Spinal cord (tissue), 10 donors: ENCODE results near the gene ABCA9. TPM values are rescaled to one million over a fixed set of nuclear protein-coding genes. Genes with fewer than 3 reads are reported as not detected.
A peak's percentile ranks its signal among the peaks of the same experiment; 100 is the strongest.

ENCODE experiments used
- DNase-seq, 6 donors: peaks; one replicate each; pipeline versions ENCODE4 v3.0.0 to v3.0.0-alpha.2; 2013 to 2015; ENCODE audit warnings: low spot score in 6 of 6, low read depth in 4 of 6
- H3K27ac ChIP-seq: one replicate; pipeline ENCODE4 v1.5.1; 2013; ENCODE audit warnings: low read depth, low read length, control low read depth
- H3K27me3 ChIP-seq: one replicate; pipeline ENCODE4 v1.6.1; 2013; ENCODE audit warnings: low read length; ENCODE audit not compliant: control insufficient read depth, insufficient read depth
- H3K36me3 ChIP-seq: one replicate; pipeline ENCODE4 v1.6.1; 2013; ENCODE audit warnings: low read length; ENCODE audit not compliant: control insufficient read depth, insufficient read depth
- H3K4me1 ChIP-seq: one replicate; pipeline ENCODE4 v1.6.1; 2013; ENCODE audit warnings: low read length; ENCODE audit not compliant: control insufficient read depth, insufficient read depth
- H3K4me3 ChIP-seq: one replicate; pipeline ENCODE4 v1.5.1; 2013; ENCODE audit warnings: low read depth, low read length, control low read depth
- H3K9me3 ChIP-seq: one replicate; pipeline ENCODE4 v1.6.1; 2013; ENCODE audit warnings: low read length; ENCODE audit not compliant: control insufficient read depth, insufficient read depth
- WGBS: methylation state at CpG from one replicate; pipeline ENCODE4 v1.1.5; 2013; ENCODE audit warnings: missing lambda C conversion rate; ENCODE audit not compliant: insufficient coverage; 5-methylcytosine and 5-hydroxymethylcytosine counted together
- polyA plus RNA-seq, 2 donors: library from polyadenylated mRNA; unstranded; fragments of 120-200 nt; gene quantifications; one replicate each; pipeline ENCODE4 v1.2.1, GENCODE V29; 2013; ENCODE audit not compliant: insufficient read length in 2 of 2
- total RNA-seq, 2 donors: library from RNA; depleted of rRNA in 1 of 2; stranded (reverse); fragments of 120-200 nt in 1 of 2; fragments of >200 nt in 1 of 2; gene quantifications; one replicate each; pipeline versions ENCODE4 v1.2.3 to v1.2.4, GENCODE V29; 2013 to 2014
- donor health status: healthy.

The ABCA9 gene
- total and polyA plus RNA-seq, 4 donors = 5.9 to 68.3 (median 27.3) TPM

GRCh38 chr17:69058165-69058564, 2.6 kb downstream of the ABCA9 start:
- Histone ChIP-seq H3K36me3 (no peaks in the 10 kb centered on the region), H3K4me1 (no peaks in the 10 kb centered on the region), H3K27me3 (no peaks in the 10 kb centered on the region), H3K9me3 (peaks cover 5% of the 10 kb centered on the region), H3K27ac (no peak overlapping the region), H3K4me3 (no peak overlapping the region)
- no peak for DNase-seq
- WGBS = 89% methylated on average over 1 of the region's 1 CpG

DNA sequence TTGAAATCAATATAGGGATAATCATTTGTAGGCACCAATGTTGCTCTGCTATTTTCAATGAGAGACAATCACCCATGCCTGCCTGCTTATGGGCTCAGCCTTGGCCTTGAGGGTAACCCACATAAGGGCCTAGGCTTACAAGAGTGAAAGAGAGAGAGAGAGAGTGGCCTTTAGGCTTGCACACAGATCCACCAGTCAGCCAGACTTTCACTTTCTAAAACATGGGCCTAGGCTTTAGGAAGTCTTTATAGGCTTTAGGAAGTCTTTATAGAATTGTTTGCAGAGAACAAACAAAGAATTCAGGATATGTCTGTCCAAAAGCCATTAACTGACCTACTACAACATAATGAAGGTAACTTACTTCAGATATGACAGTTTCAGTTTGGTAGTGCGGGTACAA, 3.4 kb downstream of the ABCA9 start:
- Histone ChIP-seq H3K4me3 (no peak overlapping the region), H3K27me3 (no peaks in the 10 kb centered on the region), H3K27ac (no peak overlapping the region), H3K36me3 (no peaks in the 10 kb centered on the region), H3K9me3 (peaks cover 5% of the 10 kb centered on the region), H3K4me1 (no peaks in the 10 kb centered on the region)
- no CpG with 5 or more reads among the region's 1 CpG for WGBS
- DNase-seq = no peak

DNA sequence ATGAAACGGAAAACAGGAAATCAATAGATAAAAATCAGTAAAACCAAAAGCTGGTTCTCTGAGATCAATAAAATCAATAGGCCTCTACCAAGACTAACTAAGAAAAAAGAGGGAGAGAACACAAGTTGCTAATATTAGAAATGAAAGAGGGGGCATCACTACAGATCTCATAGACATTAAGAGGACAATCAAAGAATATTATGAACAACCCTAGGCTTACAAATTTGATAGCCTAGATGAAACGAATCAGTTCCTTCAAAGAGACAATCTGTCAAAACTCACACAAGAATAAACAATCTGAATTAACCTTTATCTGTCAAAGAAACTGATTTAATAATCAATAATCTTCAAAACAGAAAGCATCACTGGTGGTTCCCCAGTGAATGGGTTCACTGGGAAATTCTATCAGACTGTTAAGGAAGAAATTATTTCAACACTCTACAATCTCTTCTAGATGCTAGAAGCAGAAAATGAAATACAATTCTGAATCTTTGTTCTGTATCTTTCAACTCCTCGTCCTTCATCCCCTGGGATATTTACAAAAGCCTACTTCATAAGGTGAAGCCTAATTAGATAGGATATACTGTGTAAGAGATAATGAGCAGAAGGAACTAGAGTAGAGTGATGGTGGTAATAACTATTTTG, 4.4 kb downstream of the ABCA9 start:
- peaks cover 5% of the 10 kb centered on the region for H3K9me3 ChIP-seq
- H3K36me3 ChIP-seq = no peaks in the 10 kb centered on the region
- no CpG with 5 or more reads among the region's 3 CpGs for WGBS
- H3K4me1 ChIP-seq = no peaks in the 10 kb centered on the region
- H3K27ac ChIP-seq = no peak overlapping the region
- H3K27me3 ChIP-seq = no peaks in the 10 kb centered on the region
- no peak overlapping the region for H3K4me3 ChIP-seq
- DNase-seq = no peak

- 94% methylated on average over 2 of the region's 2 CpGs for WGBS
- Histone ChIP-seq H3K36me3 (no peaks in the 10 kb centered on the region), H3K4me1 (no peaks in the 10 kb centered on the region), H3K27me3 (no peaks in the 10 kb centered on the region), H3K4me3 (no peak overlapping the region), H3K9me3 (peaks cover 5% of the 10 kb centered on the region), H3K27ac (no peak overlapping the region)
- no peak for DNase-seq
These were observed 5.4 kb downstream of the ABCA9 start for GRCh38 chr17:69055334-69055733.

DNA sequence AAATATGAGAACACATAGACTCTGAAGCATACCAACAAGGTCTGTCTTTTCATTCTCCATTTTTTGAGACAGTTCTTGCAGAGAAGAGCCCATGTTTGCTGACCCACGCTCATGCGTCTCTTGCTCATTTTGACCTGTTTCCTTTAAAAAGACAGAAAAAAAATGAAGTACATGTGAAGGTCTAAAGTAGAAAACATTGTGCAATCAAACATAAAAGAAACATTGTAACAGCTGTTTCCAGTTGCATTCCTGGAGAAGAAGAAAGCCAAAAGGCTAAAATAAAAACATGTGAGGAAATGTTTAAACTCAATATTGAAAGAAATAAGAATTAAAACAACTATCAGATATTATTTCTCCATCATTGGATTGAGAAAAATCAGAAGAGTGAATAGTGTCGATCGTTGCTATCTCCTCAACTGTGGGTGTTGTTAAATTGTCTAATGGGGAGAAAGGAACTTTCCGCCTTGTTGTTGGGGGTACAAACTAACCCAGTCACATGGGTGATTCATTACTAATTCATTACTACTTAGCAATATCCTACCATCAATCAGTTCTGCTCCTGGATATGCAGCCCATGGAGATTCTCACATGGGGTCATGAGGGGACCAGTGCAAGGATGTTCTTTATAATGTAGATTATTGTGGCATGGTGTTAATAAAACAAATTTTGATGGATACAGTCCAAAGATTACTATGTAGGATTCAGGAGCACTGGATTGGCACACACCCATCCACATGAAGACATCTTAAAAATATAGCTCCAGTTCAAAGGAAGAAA, 9.5 kb downstream of the ABCA9 start:
- Histone ChIP-seq H3K27ac (no peak overlapping the region), H3K36me3 (no peaks in the 10 kb centered on the region), H3K27me3 (no peaks in the 10 kb centered on the region), H3K9me3 (peaks cover 2% of the 10 kb centered on the region), H3K4me1 (no peaks in the 10 kb centered on the region), H3K4me3 (no peak overlapping the region)
- no CpG with 5 or more reads among the region's 5 CpGs for WGBS
- DNase-seq = no peak

GRCh38 chr17:69048634-69049033, 12.1 kb downstream of the ABCA9 start:
- H3K36me3 ChIP-seq = no peaks in the 10 kb centered on the region
- H3K27me3 ChIP-seq = no peaks in the 10 kb centered on the region
- H3K27ac ChIP-seq = no peak overlapping the region
- no CpG with 5 or more reads among the region's 2 CpGs for WGBS
- no peak for DNase-seq
- no peak overlapping the region for H3K4me3 ChIP-seq
- H3K9me3 ChIP-seq = peaks cover 1% of the 10 kb centered on the region
- H3K4me1 ChIP-seq = no peaks in the 10 kb centered on the region

DNA sequence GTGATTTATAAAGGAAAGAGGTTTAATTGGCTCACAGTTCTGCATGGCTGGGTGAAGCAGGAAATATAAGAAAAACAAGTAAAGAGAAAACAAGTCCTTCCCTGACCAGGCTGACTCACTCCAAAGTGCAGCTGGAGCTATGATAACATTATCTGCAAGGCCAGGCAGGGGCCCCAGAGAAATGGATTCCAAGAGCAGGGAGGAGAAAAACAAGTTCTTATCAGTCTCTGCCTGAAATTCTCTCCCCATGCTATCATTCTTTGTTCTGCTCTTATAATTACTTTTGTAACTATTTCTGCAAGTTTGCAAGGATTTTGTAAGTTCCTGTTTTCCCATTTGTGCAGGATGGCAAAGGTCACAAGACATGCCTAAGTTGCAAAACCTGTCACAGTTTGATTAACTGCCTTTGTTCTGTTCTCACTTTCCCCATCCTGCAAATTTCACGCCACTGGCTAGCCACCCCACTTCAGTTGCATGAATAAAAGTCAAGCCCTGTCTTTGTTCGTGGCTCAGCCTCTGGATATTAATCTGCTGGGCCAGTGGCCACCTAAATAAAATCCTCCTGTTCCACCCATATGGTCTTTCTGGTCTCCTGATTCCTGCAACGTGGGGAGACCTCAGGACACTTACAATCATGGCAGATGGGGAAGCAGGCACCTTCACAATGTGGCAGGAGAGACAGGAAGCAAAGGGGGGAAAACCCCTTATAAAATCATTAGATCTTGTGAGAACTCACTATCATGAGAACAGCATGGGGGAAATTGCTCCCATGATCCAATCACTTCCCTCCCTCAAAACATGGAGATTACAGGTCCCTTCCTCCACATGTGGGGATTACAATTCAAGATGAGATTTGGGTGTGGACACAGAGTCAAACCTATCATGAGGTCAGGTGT, 13.1 kb downstream of the ABCA9 start:
- WGBS = 45% methylated on average over 1 of the region's 3 CpGs
- Histone ChIP-seq H3K9me3 (peaks cover 1% of the 10 kb centered on the region), H3K36me3 (no peaks in the 10 kb centered on the region), H3K4me3 (no peak overlapping the region), H3K27ac (no peak overlapping the region), H3K27me3 (no peaks in the 10 kb centered on the region), H3K4me1 (no peaks in the 10 kb centered on the region)
- peak in 1 of 6 donors; percentile 32 for DNase-seq

DNA sequence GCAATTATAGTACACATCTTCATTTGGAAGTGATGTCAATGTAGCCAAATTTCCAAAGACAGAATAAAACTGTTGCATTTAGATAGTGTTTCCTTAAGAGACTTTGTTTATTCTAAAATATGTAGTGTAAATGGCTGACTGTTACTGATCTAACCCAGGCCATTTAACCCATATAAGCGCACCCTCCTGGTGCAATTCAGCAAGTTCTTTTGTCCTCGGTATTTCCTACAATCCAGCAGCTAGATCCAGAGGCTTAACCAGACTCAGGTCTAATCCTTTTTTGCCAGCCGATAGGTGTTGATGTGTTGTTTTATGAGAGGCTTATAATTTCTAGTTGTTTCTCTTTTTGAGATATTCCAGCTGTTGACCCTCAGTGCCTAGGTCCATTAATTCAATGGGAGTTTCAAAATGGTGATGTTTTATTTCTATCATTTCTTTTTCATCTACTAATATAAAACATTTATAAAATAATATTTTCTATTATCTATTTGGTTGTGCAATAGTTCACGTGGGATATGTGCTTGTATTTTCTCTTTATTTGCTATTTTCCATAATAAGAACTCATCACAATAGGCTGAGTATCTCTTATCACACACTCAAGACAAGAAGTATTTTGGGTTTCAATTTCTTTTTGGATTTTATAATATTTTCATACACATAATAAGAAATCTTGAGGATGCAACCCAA, 14.5 kb downstream of the ABCA9 start:
- no peaks in the 10 kb centered on the region for H3K4me1 ChIP-seq
- no peaks in the 10 kb centered on the region for H3K27me3 ChIP-seq
- WGBS = no CpG with 5 or more reads among the region's 4 CpGs
- H3K9me3 ChIP-seq = peaks cover 1% of the 10 kb centered on the region
- H3K36me3 ChIP-seq = no peaks in the 10 kb centered on the region
- no peak overlapping the region for H3K4me3 ChIP-seq
- DNase-seq = no peak
- H3K27ac ChIP-seq = no peak overlapping the region

DNA sequence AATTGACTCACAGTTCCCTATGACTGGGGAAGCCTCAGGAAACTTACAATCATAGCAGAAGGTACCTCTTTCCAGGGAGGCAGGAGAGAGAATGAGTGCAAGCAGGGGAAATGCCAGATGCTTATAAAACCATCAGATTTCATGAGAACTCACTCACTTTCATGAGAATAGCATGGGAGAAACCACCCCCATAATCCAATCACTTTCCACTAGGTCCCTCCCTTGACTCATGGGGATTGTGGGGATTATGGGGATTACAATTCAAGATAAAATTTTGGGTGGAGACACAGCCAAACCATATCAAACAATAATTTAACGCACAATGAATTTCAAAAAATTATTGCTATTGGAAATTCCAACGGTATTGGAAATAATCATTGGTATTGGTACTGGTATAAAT, 15.1 kb downstream of the ABCA9 start:
- Histone ChIP-seq H3K9me3 (peaks cover 1% of the 10 kb centered on the region), H3K4me3 (no peak overlapping the region), H3K36me3 (no peaks in the 10 kb centered on the region), H3K27me3 (no peaks in the 10 kb centered on the region), H3K27ac (no peak overlapping the region), H3K4me1 (no peaks in the 10 kb centered on the region)
- DNase-seq = no peak
- WGBS = no CpG with 5 or more reads among the region's 2 CpGs
